IMR-90 (cell line): ENCODE measurements around the gene BCAR1. TPM values are rescaled to one million over a fixed set of nuclear protein-coding genes. Genes with fewer than 3 reads are reported as not detected.

Source experiments
- ATAC-seq: fragments of 200-7000 bp; cut with Tn5 transposase; 2 replicates; pipeline ENCODE4 v1.9.1; 2020; ENCODE audit warnings: low read depth, mild to moderate bottlenecking, moderate library complexity
- BruUV-seq: library from RNA; stranded (reverse); fragments of 400-500 nt; replicated peaks from 2 replicates; lab custom pipeline; 2021; lab: Mats Ljungman, UMichigan
- CTCF ChIA-PET: fragments of 300-600 bp; formaldehyde crosslinking; extraction: SDS; loops from one replicate; lab custom pipeline; 2021; ENCODE audit warnings: antibody characterized with exemption; lab: Yijun Ruan, JAX
- POLR2A ChIA-PET: fragments of 300-600 bp; sonication (Branson Sonifier 250); formaldehyde crosslinking; loops from one replicate; lab custom pipeline; 2022; ENCODE audit warnings: antibody characterized with exemption; ENCODE audit not compliant: unreplicated experiment; lab: Charles Lee
- DNase-seq: peaks from one replicate; pipeline ENCODE4 v3.0.0; 2013
- H2AFZ ChIP-seq: replicated peaks from 2 replicates; pipeline ENCODE3; 2013; ENCODE audit warnings: low read length, mild to moderate bottlenecking; ENCODE audit not compliant: poor library complexity
- H2AK5ac ChIP-seq: 2 replicates; pipeline ENCODE4 v1.6.1; 2013; ENCODE audit warnings: low read depth, low read length, inconsistent platforms
- H2AK9ac ChIP-seq: replicated peaks from 2 replicates; pipeline ENCODE3; 2013; ENCODE audit warnings: mild to moderate bottlenecking, low read depth, low read length, moderate library complexity; ENCODE audit not compliant: poor library complexity
- H2BK120ac ChIP-seq: 2 replicates; pipeline ENCODE4 v1.6.1; 2013; ENCODE audit warnings: low read depth, low read length, inconsistent platforms
- H2BK15ac ChIP-seq: 3 replicates; pipeline ENCODE4 v1.6.1; 2013; ENCODE audit warnings: low read depth, low read length, inconsistent platforms
- H2BK20ac ChIP-seq: 2 replicates; pipeline ENCODE4 v1.6.1; 2013; ENCODE audit warnings: low read depth, mild to moderate bottlenecking, inconsistent platforms, low read length, moderate library complexity
- H2BK5ac ChIP-seq: 2 replicates; pipeline ENCODE4 v1.6.1; 2013; ENCODE audit warnings: mild to moderate bottlenecking, low read depth, low read length, inconsistent platforms; ENCODE audit not compliant: poor library complexity, severe bottlenecking
- H3K14ac ChIP-seq: replicated peaks from 2 replicates; pipeline ENCODE4 v1.6.1; 2013; ENCODE audit warnings: low read depth, low read length, inconsistent platforms
- H3K18ac ChIP-seq: 2 replicates; pipeline ENCODE4 v1.6.1; 2013; ENCODE audit warnings: low read depth, low read length, control low read depth
- H3K23ac ChIP-seq: 2 replicates; pipeline ENCODE4 v1.6.1; 2013; ENCODE audit warnings: low read depth, low read length, inconsistent platforms
- H3K27ac ChIP-seq: 2 replicates; pipeline ENCODE4 v1.5.1; 2013; ENCODE audit warnings: mild to moderate bottlenecking, control low read depth, low read length; ENCODE audit not compliant: insufficient read depth
- H3K27me3 ChIP-seq: 2 replicates; pipeline ENCODE4 v1.6.1; 2013; ENCODE audit warnings: low read length; ENCODE audit not compliant: control insufficient read depth, insufficient read depth
- H3K36me3 ChIP-seq: 2 replicates; pipeline ENCODE4 v1.6.1; 2013; ENCODE audit warnings: low read length, mixed read lengths; ENCODE audit not compliant: control insufficient read depth, insufficient read depth
- H3K4ac ChIP-seq: 2 replicates; pipeline ENCODE4 v1.6.1; 2013; ENCODE audit warnings: low read depth, low read length, inconsistent platforms
- H3K4me1 ChIP-seq: 2 replicates; pipeline ENCODE4 v1.6.1; 2013; ENCODE audit warnings: low read length, mixed read lengths; ENCODE audit not compliant: control insufficient read depth, insufficient read depth
- H3K4me2 ChIP-seq: 2 replicates; pipeline ENCODE4 v1.6.1; 2013; ENCODE audit warnings: low read depth, mild to moderate bottlenecking, control low read depth, low read length, moderate library complexity
- H3K4me3 ChIP-seq: 2 replicates; pipeline ENCODE4 v1.5.1; 2013; ENCODE audit warnings: low read depth, mild to moderate bottlenecking, control low read depth, low read length, moderate library complexity; ENCODE audit not compliant: insufficient read depth
- H3K56ac ChIP-seq: 2 replicates; pipeline ENCODE4 v1.6.1; 2013; ENCODE audit warnings: low read length, inconsistent platforms; ENCODE audit not compliant: insufficient read depth; ENCODE audit errors: extremely low read depth
- H3K79me1 ChIP-seq, 2 experiments: 2 replicates each; pipeline ENCODE4 v1.6.1; 2013; ENCODE audit warnings: low read length in 2 of 2, inconsistent platforms in 1 of 2, low read depth in 1 of 2
- H3K9ac ChIP-seq: 2 replicates; pipeline ENCODE4 v1.6.1; 2013; ENCODE audit warnings: low read depth, low read length, control low read depth
- H3K9me1 ChIP-seq: 2 replicates; pipeline ENCODE4 v1.6.1; 2013; ENCODE audit warnings: low read length, inconsistent platforms; ENCODE audit not compliant: insufficient read depth
- H3K9me3 ChIP-seq: 2 replicates; pipeline ENCODE4 v1.6.1; 2013; ENCODE audit warnings: low read length; ENCODE audit not compliant: control insufficient read depth, insufficient read depth
- H4K20me1 ChIP-seq: 2 replicates; pipeline ENCODE4 v1.6.1; 2013; ENCODE audit warnings: low read length, inconsistent platforms; ENCODE audit not compliant: insufficient read depth
- H4K5ac ChIP-seq: 2 replicates; pipeline ENCODE4 v1.6.1; 2013; ENCODE audit warnings: mild to moderate bottlenecking, low read depth, low read length, control low read depth
- H4K8ac ChIP-seq, 2 experiments: 2 replicates each; pipeline ENCODE4 v1.6.1; 2013; ENCODE audit warnings: low read depth in 2 of 2, low read length in 2 of 2, control low read depth in 1 of 2, inconsistent platforms in 1 of 2
- H4K91ac ChIP-seq: 2 replicates; pipeline ENCODE4 v1.6.1; 2013; ENCODE audit warnings: low read depth, low read length, inconsistent platforms; ENCODE audit not compliant: insufficient read depth
- MAZ ChIP-seq: IDR thresholded peaks from 2 replicates; pipeline ENCODE4 v1.6.1; 2012; ENCODE audit warnings: low read depth, mild to moderate bottlenecking, low read length, improper control_type of control experiment, moderate library complexity, borderline replicate concordance
- MXI1 ChIP-seq: IDR thresholded peaks from 2 replicates; pipeline ENCODE4 v1.6.1; 2012; ENCODE audit warnings: low read depth, mild to moderate bottlenecking, low read length, moderate library complexity, borderline replicate concordance
- POLR2A ChIP-seq: IDR thresholded peaks from 2 replicates; pipeline ENCODE4 v1.6.1; 2012; ENCODE audit warnings: mild to moderate bottlenecking, low read depth, low read length
- SMC3 ChIP-seq: fragments of 150-350 bp; IDR thresholded peaks from 2 replicates; pipeline ENCODE4 v1.6.1; 2016; ENCODE audit warnings: low read depth, mild to moderate bottlenecking, antibody characterized with exemption, low read length, moderate library complexity
- WGBS, 2 experiments: methylation state at CpG; one replicate each; pipeline versions ENCODE4 v1.1.5 to v1.1.7; 2013; ENCODE audit warnings: missing lambda C conversion rate in 2 of 2; ENCODE audit not compliant: insufficient read length in 1 of 2; ENCODE audit errors: extremely low coverage in 2 of 2; 5-methylcytosine and 5-hydroxymethylcytosine counted together
- dilution Hi-C: fragments of 300-500 bp; cut with HindIII; formaldehyde crosslinking; loops from one replicate; pipeline ENCODE4 v1.14.3; 2018; ENCODE audit warnings: low sequenced_read_pairs; ENCODE audit not compliant: unreplicated experiment
- in situ Hi-C: fragments of 300-500 bp; cut with MboI; formaldehyde crosslinking; loops from 3 replicates; pipeline ENCODE4 v1.14.3; 2019; ENCODE audit warnings: low sequenced_read_pairs, inconsistent platforms, mixed read lengths
- intact Hi-C: fragments of 100-400 bp; cut with micrococcal nuclease; formaldehyde crosslinking; loops from 2 replicates; pipeline ENCODE4 v1.10.0; 2022
- polyA plus RNA-seq, 3 experiments: library from polyadenylated mRNA; depleted of rRNA; stranded (reverse); fragments of >200 nt; gene quantifications; 2 replicates each; pipeline ENCODE4 v1.2.3, GENCODE V29; 2012; ENCODE audit warnings: low replicate concordance in 1 of 3
- total RNA-seq: library from RNA; depleted of rRNA; stranded (reverse); fragments of >200 nt; gene quantifications from 2 replicates; pipeline ENCODE4 v1.2.3, GENCODE V29; 2012

BCAR1 gene
- total and polyA plus RNA-seq, 2 of the 4 experiments (the other 2 are of a cell fraction), result 18.1 to 99.4 TPM

- ATAC-seq (no peak), DNase-seq (no peak)
- peak overlapping the region; percentile 50 for H2AK9ac ChIP-seq
- in situ Hi-C loops, result no loop called here
- peaks cover 6% of the 10 kb centered on the region; the same call in 1 of the 2 replicates for H3K9me1 ChIP-seq
- H2AK5ac ChIP-seq, result no peak overlapping the region
- H3K4me3 ChIP-seq, result no peak overlapping the region
- TF ChIP-seq MAZ (no peak), POLR2A (no peak), MXI1 (no peak), SMC3 (no peak)
- no peak overlapping the region for H3K14ac ChIP-seq
- no peak overlapping the region for H3K18ac ChIP-seq
- no peaks in the 10 kb centered on the region for H3K4me1 ChIP-seq
- peaks cover 9 to 63% of the 10 kb centered on the region in 2 experiments for H3K79me1 ChIP-seq
- no peak overlapping the region for H4K8ac ChIP-seq
- no peak overlapping the region for H3K4ac ChIP-seq
- no peak overlapping the region for H2BK120ac ChIP-seq
- peaks cover 42% of the 10 kb centered on the region for H3K36me3 ChIP-seq
- no TSS peak for BruUV-seq
- dilution Hi-C loops, result no loop called here
- no peak overlapping the region for H3K27ac ChIP-seq
- H2AFZ ChIP-seq, result no peak overlapping the region
- peaks cover 75% of the 10 kb centered on the region for H4K20me1 ChIP-seq
- POLR2A ChIA-PET, result no interaction called here
- H4K91ac ChIP-seq, result no peak overlapping the region
- H3K4me2 ChIP-seq, result no peak overlapping the region
- H3K56ac ChIP-seq, result no peak overlapping the region
- no peak overlapping the region for H3K23ac ChIP-seq
- intact Hi-C loops, result no loop called here
- no peaks in the 10 kb centered on the region for H3K9me3 ChIP-seq
- H2BK15ac ChIP-seq, result no peak overlapping the region
- WGBS, 2 experiments, result 73% methylated on average over 6 of the region's 17 CpGs; no CpG with 5 or more reads in 1 of the 2 experiments
- no peak overlapping the region for H4K5ac ChIP-seq
- CTCF ChIA-PET, result interaction anchor here (0.6 kb wide), 1 partner anchor 40 kb away, joined by 3 read pairs; no protein-coding TSS in a partner anchor
- H3K9ac ChIP-seq, result no peak overlapping the region
- H3K27me3 ChIP-seq, result no peaks in the 10 kb centered on the region
- no peak overlapping the region for H2BK5ac ChIP-seq
- H2BK20ac ChIP-seq, result no peak overlapping the region
Observed at GRCh38 chr16:75228143-75228976, 23.1 kb downstream of the BCAR1 start.
